GM21360 (cell line): ENCODE results near the gene DDX47.
A peak's percentile ranks its signal among the peaks of the same experiment; 100 is the strongest.
"Not testable (repeated sequence)": the region's sequence is repeated elsewhere in the genome, so short reads cannot be mapped to it uniquely, and the experiment has no call there.

ENCODE experiments used
- ATAC-seq: cut with Tn5 transposase; IDR thresholded peaks from one replicate; pipeline ENCODE4 v1.9.1; 2021; ENCODE audit warnings: mild to moderate bottlenecking, moderate library complexity; ENCODE audit not compliant: unreplicated experiment

DDX47 gene

DNA sequence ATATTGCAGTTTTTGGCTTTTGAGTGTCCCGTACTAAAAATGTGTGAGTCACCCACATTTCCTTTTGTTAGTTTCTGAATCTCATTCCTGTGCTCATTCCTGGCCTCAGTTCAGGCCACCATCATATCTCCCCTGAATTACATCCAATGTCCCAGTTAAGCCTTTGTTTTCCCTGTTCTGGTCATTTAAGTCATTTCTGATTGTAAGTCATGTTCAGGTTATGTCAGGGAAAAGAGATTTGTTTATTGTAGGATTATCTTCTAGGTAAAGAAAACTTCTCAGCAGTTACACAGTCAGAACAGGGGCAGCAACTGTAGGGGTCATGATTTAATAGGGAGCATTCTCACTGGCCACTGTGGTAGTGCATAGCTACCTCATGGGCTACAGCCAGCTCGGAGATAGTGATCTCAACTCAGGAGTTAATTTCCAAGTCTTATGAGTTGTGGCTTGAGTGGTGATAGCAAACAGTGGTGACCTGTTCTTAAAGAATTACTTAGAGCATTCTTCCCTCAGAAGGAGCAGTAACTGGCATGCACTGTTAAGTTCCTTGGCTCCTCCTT, 6.7 kb downstream of the DDX47 start:
- no peak for ATAC-seq

- not testable (repeated sequence) for ATAC-seq
These were observed 7.2 kb downstream of the DDX47 start for GRCh38 chr12:12820376-12820775.

DNA sequence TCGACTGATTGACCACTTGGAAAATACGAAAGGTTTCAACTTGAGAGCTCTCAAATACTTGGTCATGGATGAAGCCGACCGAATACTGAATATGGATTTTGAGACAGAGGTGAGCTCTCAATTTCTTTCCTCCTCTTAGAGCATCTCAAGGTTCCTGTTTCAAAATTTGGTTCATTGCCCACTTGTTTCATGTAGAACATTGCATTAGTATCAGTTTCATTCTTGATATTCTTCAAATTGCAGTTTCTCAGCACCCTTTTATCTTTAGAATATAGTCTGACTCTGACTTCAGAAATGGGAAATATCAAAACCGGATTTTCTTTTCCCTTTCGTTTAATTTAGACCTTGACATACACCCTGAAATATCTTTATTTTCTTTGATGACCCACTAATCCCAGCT, 8.8 kb downstream of the DDX47 start:
- ATAC-seq, result peak; percentile 73

- no peak for ATAC-seq
These were observed 9.7 kb downstream of the DDX47 start for GRCh38 chr12:12822886-12823285.

DNA sequence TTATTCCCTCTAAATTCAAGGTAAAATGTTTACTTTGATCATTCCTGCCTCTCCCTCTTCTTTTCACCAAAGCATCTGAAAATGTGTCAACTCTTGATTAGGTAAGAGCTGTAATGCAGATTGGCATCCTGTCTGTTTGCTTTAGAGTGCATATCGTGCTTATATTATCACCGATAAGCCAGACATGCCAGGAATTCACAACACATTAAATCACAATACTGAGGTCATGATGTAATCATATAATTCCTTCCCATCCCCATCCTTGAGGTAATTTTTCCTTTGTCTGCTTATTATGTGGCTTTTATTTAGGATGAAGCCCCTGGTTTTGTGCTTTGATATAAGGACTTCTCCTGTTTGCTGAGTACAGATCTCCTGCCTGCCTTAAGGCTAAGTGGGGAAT, 10.2 kb downstream of the DDX47 start:
- ATAC-seq, result no peak

GRCh38 chr12:12823811-12824210, 10.7 kb downstream of the DDX47 start:
- no peak for ATAC-seq

DNA sequence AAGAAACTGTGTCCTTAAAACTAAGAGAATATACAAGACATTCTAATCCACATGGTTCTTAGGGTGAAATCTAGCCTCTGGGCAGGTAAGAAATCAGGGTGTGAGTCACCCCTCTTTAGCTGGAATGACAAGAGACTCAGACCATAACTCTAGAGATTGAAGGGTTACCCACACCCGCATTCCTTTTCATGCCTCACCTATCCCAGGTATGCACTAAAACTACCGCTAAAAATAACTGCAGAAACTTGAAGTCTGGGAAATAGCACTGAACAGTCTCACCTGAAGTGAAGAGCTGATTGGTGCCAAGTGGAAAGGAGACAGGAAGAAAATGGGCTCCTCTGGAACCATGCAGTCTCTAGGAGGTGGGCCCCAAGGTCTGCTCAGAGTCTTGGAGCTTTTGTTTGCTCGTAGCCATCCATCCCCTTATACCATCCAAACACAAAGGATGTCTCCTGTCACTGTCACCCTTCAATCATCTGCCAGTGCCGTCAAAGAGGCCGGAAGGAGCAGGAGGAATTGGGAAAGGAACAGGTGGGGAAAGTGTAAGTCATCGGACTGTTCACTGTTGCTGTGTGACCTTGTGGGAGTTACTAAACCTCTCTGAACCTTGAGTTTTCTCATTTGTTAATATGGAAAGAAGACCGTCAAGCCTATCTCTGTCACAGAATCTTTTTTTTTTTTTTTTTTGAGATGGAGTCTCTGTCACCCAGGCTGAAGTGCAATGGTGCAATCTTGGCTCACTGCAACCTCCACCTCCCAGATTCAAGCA, 22.4 kb downstream of the DDX47 start:
- ATAC-seq, result no peak

GRCh38 chr12:12836571-12836970, 23.4 kb downstream of the DDX47 start:
- ATAC-seq, result no peak

- ATAC-seq, result no peak
These were observed 24.1 kb downstream of the DDX47 start for GRCh38 chr12:12837025-12837812.

DNA sequence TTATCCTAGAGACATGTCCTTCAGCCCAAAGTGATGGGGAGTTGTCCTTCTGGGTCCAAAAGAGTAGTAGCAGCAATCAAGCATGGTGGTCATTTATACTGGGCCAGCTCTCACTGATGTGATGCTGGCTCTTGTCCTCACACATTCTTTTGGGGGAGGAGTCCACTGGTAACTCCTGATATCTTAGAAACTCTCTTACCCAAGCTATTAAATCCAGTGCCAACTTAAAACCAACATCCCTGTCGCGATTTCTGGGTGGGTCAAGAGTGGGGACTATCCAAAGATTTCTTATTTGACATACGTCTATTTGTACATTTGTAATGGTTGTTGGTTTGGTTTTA, 24.6 kb downstream of the DDX47 start:
- ATAC-seq, result no peak

DNA sequence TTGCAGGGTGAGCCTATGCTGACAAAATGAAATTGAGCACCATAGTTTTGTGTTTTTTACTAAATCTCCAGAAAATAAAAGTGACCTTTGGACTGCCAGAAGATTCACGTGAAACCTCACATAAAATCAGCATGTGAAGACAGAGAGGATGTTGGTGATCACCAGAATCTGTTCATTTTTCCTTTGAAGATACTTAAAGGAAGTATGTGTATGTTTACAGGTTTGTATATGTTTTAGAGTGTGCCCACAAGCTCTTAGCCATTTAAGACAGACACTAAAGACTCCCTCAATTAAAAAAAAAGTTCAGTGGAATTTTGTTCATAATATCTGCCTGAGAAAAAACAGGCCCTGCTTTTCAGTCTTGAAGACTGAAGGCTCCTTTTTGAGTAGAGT, 25.9 kb downstream of the DDX47 start:
- no peak for ATAC-seq

- not testable (repeated sequence) for ATAC-seq
These were observed 26.3 kb downstream of the DDX47 start for GRCh38 chr12:12839439-12839838.

- no peak for ATAC-seq
These were observed 26.9 kb downstream of the DDX47 start for GRCh38 chr12:12839873-12840579.

DNA sequence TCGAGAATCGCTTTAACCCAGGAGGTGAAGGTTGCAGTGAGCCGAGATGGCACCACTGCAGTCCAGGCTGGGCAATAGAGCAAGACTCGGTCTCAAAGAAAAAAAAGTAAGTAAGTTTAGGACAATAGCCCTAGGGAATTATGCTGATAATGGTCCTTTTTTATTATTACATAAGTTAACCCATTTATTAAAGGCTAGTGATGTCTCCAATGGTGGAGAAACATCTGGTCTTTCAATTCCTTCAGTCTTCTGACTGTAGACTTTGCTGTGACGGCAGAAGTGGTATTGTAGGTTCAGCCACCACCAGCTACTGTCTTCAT, 27.4 kb downstream of the DDX47 start:
- no peak for ATAC-seq

DNA sequence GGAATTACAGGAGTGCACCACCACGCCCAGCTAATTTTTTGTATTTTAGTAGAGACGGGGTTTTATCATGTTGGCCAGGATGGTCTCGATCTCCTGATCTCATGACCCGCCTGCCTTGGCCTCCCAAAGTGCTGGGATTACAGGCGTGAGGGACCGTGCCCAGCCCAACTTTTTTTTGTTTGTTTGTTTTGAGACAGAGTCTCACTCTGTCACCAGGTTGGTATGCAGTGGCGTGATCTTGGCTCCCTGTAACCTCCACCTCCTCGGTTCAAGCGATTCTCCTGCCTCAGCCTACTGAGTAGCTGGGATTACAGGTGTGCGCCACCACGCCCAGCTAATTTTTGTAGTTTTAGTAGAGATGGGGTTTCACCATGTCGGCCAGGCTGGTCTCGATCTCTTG, 28.3 kb downstream of the DDX47 start:
- ATAC-seq, result not testable (repeated sequence)

DNA sequence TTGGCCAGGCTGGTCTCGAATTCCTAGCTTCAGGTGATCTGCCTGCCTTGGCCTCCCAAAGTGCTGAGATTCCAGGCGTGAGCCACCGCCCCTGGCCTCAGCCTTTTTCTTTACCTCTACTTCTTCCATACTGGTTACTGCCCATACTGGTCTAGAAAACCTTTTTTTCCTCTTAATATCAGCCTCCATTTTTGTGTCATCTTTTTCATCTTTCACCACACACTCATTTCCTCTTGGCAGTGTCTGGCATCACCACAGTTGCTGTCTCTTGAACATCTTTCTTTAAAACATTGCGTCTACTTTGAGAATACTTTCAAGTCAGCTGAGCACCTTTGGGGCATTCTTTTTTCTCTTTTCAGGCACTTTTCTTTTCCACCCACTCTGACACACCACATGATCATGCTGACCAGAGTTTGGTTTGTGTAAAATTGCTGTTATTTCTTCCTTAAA, 32.7 kb downstream of the DDX47 start:
- ATAC-seq, result no peak

GRCh38 chr12:12846780-12847179, 33.6 kb downstream of the DDX47 start:
- ATAC-seq, result not testable (repeated sequence)

- ATAC-seq, result no peak
These were observed 40.3 kb downstream of the DDX47 start for GRCh38 chr12:12853435-12853834.

- ATAC-seq, result no peak
These were observed 46.5 kb downstream of the DDX47 start for GRCh38 chr12:12859690-12860089.

DNA sequence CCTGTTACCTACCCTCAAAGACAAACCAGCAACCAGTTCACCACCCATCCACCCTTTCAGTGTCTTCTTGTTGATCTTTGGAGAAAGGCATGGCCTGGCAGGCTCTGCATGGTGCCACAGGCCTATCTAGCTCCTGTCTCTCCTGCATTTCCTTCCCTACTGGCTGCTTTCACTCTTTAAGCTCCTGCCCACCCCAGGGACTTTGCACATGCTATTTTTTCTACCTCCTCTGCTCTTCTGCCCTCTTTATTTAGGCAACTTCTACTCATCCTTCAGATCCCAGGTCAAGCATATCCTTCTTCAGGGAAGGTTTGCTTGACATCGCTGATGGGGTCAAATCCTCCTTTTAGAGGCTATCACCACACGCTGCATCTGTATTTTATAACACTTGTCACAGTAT, 51.1 kb downstream of the DDX47 start:
- no peak for ATAC-seq

DNA sequence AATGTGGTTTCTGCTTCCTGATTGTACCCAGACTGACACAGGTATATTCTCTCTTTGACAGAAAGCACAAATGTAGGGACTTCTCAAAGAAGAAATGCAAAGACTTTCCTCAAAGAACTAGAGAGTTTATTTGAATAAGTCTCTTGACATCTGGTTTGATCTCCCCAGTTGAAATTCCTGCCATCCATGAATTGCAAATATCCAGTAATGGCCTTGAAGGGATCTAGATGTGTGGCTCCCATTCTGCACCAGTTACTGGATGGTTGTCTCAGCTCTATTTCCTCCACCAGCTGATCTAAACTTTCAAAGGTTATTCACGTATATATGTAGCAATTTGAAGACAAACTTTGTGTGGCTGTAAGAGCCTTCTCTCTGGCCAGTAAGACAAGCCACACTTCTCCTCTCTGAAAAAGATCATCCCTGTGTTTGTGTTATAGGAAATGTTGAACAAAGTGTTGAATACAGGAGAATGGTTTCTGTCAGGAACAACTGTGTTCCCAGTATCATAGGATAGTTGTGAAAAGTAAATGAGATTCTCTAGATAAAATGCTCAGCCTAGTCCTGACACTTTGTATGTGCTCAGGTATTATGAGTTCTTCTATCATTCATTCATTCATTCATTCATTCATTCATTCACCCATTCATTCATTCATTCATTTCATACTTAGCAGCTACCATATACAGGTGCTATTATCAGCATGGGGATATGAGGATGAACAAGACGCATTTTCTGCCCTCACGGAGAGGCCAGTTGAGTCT, 55.5 kb downstream of the DDX47 start:
- ATAC-seq, result no peak
